ENCODE measurements around the gene EHD1. TPM values are rescaled to one million over a fixed set of nuclear protein-coding genes. Genes with fewer than 3 reads are reported as not detected.

EHD1 gene
- total RNA-seq, 1 experiment from 2014 or later, result 340 TPM

- CTCF ChIA-PET, result interaction anchor here (1.0 kb wide), 1 partner anchor 44 kb away, joined by 5 read pairs; no protein-coding TSS in a partner anchor
- Histone ChIP-seq H3K4me3 (ENCODE audit: low read length) (no peak overlapping the region), H3K27ac (ENCODE audit: low read length) (no peak overlapping the region)
Observed at GRCh38 chr11:64892838-64893193, 14.4 kb upstream of the EHD1 start.

GRCh38 chr11:64892411-64892831 is 14.0 kb upstream of the EHD1 start:
- peaks cover 13% of the 10 kb centered on the region for H3K4me1 ChIP-seq (ENCODE audit: insufficient read depth, low read length)
- no peak overlapping the region for H3K4me2 ChIP-seq (ENCODE audit: low read length)
- no TSS peak for BruUV-seq (replicated peaks)
- H3K4me3 ChIP-seq (ENCODE audit: low read length), result no peak overlapping the region
- H3K36me3 ChIP-seq (ENCODE audit: low read depth, low read length), result peaks cover 3% of the 10 kb centered on the region; the same call in 1 of the 2 replicates
- no peaks in the 10 kb centered on the region for H3K79me2 ChIP-seq (ENCODE audit: low read length)
- no peaks in the 10 kb centered on the region for H3K27me3 ChIP-seq (ENCODE audit: low read length)
- no peaks in the 10 kb centered on the region for H3K9me2 ChIP-seq (replicated peaks; ENCODE audit: low read length)
- H3K27ac ChIP-seq (ENCODE audit: low read length), result no peak overlapping the region
- CTCF ChIA-PET, result interaction anchor here (1.0 kb wide), 1 partner anchor 44 kb away, joined by 5 read pairs; no protein-coding TSS in a partner anchor
- TF ChIP-seq EZH2phosphoT487 (IDR thresholded peaks at IDR 0.05; ENCODE audit: borderline replicate concordance, low read length), result no peak
- no peak for TF ChIP-seq EZH2 (IDR thresholded peaks at IDR 0.05; ENCODE audit: low read length, unreplicated experiment)
- H3K9ac ChIP-seq (ENCODE audit: low read length), result no peak overlapping the region
- no peaks in the 10 kb centered on the region for H3K9me3 ChIP-seq (ENCODE audit: low read length)
- no peaks in the 10 kb centered on the region for H3F3A ChIP-seq (ENCODE audit: low read length, unreplicated experiment)
- H2AFZ ChIP-seq (ENCODE audit: low read length), result no peak overlapping the region
- DNase-seq, result no peak
- no peaks in the 10 kb centered on the region for H4K20me1 ChIP-seq (ENCODE audit: low read length)
- ATAC-seq, result no peak
- intact Hi-C loops (cut with micrococcal nuclease), result no loop called here
- POLR2A ChIA-PET (ENCODE audit: unreplicated experiment), result no interaction called here

More at GRCh38 chr11:64892838-64893193, 14.4 kb upstream of the EHD1 start:
- POLR2A ChIA-PET (ENCODE audit: unreplicated experiment), result no interaction called here
- BruUV-seq (replicated peaks), result no TSS peak
- Histone ChIP-seq H3K4me2 (ENCODE audit: low read length) (no peak overlapping the region), H3K9ac (ENCODE audit: low read length) (no peak overlapping the region), H3K9me3 (ENCODE audit: low read length) (no peaks in the 10 kb centered on the region), H3K36me3 (ENCODE audit: low read depth, low read length) (peaks cover 5% of the 10 kb centered on the region; the same call in 1 of the 2 replicates), H2AFZ (ENCODE audit: low read length) (no peak overlapping the region), H3K79me2 (ENCODE audit: low read length) (no peaks in the 10 kb centered on the region), H3K4me1 (ENCODE audit: insufficient read depth, low read length) (peaks cover 13% of the 10 kb centered on the region), H3F3A (ENCODE audit: low read length, unreplicated experiment) (no peaks in the 10 kb centered on the region), H4K20me1 (ENCODE audit: low read length) (no peaks in the 10 kb centered on the region), H3K9me2 (replicated peaks; ENCODE audit: low read length) (no peaks in the 10 kb centered on the region), H3K27me3 (ENCODE audit: low read length) (no peaks in the 10 kb centered on the region)
- no peak for TF ChIP-seq EZH2 (IDR thresholded peaks at IDR 0.05; ENCODE audit: low read length, unreplicated experiment)
- TF ChIP-seq, protein P1, sequence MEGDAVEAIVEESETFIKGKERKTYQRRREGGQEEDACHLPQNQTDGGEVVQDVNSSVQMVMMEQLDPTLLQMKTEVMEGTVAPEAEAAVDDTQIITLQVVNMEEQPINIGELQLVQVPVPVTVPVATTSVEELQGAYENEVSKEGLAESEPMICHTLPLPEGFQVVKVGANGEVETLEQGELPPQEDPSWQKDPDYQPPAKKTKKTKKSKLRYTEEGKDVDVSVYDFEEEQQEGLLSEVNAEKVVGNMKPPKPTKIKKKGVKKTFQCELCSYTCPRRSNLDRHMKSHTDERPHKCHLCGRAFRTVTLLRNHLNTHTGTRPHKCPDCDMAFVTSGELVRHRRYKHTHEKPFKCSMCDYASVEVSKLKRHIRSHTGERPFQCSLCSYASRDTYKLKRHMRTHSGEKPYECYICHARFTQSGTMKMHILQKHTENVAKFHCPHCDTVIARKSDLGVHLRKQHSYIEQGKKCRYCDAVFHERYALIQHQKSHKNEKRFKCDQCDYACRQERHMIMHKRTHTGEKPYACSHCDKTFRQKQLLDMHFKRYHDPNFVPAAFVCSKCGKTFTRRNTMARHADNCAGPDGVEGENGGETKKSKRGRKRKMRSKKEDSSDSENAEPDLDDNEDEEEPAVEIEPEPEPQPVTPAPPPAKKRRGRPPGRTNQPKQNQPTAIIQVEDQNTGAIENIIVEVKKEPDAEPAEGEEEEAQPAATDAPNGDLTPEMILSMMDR (conservative IDR thresholded peaks at IDR 0.05; ENCODE audit: low read depth, low read length), result no peak
- no peak for TF ChIP-seq EZH2phosphoT487 (IDR thresholded peaks at IDR 0.05; ENCODE audit: borderline replicate concordance, low read length)
- DNase-seq, result no peak
- ATAC-seq, result no peak
- intact Hi-C loops (cut with micrococcal nuclease), result no loop called here

DNA sequence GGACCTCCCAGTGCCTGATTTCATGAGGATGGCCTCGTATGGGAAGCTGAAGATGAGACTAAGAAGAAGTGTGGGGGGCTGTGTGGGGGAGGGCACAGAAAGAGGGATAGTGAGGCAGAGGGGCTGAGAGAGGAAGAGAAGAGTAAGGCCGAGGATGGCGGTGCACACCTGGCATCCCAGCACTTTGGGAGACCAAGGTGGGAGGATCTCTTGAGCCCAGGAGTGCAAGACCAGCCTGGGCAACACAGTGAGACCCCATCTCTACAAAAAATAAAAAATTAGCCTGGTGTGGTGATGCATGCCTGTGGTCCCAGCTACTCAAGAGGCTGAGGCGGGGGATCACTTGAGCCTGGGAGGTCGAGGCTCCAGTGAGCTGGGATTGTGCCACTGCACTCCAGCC is 13.5 kb upstream of the EHD1 start:
- Histone ChIP-seq H3K4me1 (ENCODE audit: insufficient read depth, low read length) (peaks cover 13% of the 10 kb centered on the region), H4K20me1 (ENCODE audit: low read length) (no peaks in the 10 kb centered on the region), H3K79me2 (ENCODE audit: low read length) (no peaks in the 10 kb centered on the region), H3K9ac (ENCODE audit: low read length) (no peak overlapping the region), H3K4me2 (ENCODE audit: low read length) (no peak overlapping the region), H3K9me2 (replicated peaks; ENCODE audit: low read length) (no peaks in the 10 kb centered on the region), H3K27me3 (ENCODE audit: low read length) (no peaks in the 10 kb centered on the region), H3K27ac (ENCODE audit: low read length) (no peak overlapping the region), H3F3A (ENCODE audit: low read length, unreplicated experiment) (no peaks in the 10 kb centered on the region), H3K4me3 (ENCODE audit: low read length) (no peak overlapping the region), H3K36me3 (ENCODE audit: low read depth, low read length) (no peaks in the 10 kb centered on the region), H2AFZ (ENCODE audit: low read length) (no peak overlapping the region), H3K9me3 (ENCODE audit: low read length) (no peaks in the 10 kb centered on the region)
- DNase-seq, result no peak
- ATAC-seq, result no peak
- no TSS peak for BruUV-seq (replicated peaks)
- ChIA-PET CTCF (interaction anchor here (1.0 kb wide), 1 partner anchor 43 kb away, joined by 5 read pairs; no protein-coding TSS in a partner anchor), POLR2A (ENCODE audit: unreplicated experiment) (no interaction called here)
- intact Hi-C loops (cut with micrococcal nuclease), result no loop called here
- TF ChIP-seq EZH2 (IDR thresholded peaks at IDR 0.05; ENCODE audit: low read length, unreplicated experiment), result no peak
- TF ChIP-seq EZH2phosphoT487 (IDR thresholded peaks at IDR 0.05; ENCODE audit: borderline replicate concordance, low read length), result no peak
- TF ChIP-seq, protein P1 (conservative IDR thresholded peaks at IDR 0.05; ENCODE audit: low read depth, low read length), result no peak
